NCI-H2227 (cell line): ENCODE data around the gene RNF114.
"Not testable (repeated sequence)": the region's sequence is repeated elsewhere in the genome, so short reads cannot be mapped to it uniquely, and the experiment has no call there.

Source experiments
- DNase-seq: peaks from one replicate; lab custom pipeline; 2025; ENCODE audit not compliant: unreplicated experiment; lab: John Stamatoyannopoulos, UW

The RNF114 gene, protein sequence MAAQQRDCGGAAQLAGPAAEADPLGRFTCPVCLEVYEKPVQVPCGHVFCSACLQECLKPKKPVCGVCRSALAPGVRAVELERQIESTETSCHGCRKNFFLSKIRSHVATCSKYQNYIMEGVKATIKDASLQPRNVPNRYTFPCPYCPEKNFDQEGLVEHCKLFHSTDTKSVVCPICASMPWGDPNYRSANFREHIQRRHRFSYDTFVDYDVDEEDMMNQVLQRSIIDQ

DNA sequence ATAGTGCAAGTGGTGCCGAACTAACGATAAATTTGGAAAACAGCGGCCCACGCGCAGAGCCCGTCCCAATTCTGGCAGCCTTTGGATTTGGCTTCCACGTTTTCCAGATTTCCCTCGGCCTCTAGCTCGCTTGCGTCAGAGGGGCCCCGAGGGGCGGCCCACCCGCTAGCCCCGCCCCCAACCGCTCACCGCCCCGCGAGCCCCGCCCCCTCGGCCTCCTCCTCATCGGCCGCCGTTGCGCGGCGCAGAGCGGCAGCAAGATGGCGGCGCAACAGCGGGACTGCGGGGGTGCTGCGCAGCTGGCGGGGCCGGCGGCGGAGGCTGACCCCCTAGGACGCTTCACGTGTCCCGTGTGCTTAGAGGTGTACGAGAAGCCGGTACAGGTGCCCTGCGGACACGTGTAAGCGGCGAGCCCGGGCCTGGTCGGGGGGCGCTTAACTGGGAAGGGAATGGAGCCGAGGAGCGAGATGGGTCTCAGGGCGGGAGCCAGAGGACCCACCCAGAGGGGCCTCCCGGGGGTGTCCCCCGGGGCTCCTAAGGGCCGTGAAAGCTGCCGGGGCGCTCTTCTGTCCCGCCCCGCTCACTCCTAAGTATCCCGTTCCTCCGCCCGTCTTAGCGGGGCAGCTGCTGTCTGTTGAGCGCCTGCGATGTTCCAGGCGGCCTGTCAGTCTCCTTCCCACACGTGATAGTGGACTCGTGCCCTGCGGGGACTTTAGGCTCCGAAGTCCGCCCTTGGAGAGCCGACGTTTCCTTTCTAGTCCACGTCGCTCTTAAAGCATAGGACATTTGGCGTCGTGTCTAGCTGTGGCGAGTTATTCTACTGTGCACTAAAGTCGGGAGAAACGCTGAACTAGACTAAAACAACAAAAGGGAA lies at the start of gene RNF114:
RNF114 (plus strand) TSS at position 245 of the 874 bp plus-strand sequence; CDS start at position 261, 16 bp downstream.
- DNase-seq: peak; percentile 96

DNA sequence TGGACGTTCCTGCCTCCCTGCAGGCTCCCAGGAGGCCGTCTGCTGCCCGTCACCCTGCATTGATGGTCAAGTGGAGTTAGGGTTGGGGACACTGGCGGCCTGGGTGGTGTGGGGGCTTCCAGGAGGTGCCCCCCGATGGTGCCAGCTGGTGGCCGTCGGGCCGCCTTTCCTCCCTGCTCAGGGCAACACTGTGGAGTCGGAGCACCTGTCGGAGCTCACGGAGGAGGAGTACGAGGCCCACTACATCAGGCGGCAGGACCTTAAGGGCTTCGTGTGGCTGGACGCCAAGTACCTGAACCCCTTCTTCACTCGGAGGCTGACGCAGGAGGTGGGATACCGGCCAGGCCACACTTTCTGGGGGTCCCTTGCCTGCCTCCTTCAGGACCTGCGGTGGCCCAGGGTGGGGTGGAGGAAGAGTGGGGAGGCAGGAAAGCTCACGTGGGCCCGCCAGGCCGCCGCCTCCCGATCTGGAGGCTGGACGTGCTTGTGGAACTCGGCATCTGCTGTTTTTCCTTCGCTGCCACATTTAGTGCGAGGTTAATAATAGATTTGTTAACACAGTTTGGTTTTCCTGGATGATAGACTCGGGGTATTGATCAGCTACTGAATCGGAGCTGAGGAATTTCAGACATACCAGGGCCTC lies 49.5 kb upstream of the RNF114 start:
- no peak for DNase-seq

DNA sequence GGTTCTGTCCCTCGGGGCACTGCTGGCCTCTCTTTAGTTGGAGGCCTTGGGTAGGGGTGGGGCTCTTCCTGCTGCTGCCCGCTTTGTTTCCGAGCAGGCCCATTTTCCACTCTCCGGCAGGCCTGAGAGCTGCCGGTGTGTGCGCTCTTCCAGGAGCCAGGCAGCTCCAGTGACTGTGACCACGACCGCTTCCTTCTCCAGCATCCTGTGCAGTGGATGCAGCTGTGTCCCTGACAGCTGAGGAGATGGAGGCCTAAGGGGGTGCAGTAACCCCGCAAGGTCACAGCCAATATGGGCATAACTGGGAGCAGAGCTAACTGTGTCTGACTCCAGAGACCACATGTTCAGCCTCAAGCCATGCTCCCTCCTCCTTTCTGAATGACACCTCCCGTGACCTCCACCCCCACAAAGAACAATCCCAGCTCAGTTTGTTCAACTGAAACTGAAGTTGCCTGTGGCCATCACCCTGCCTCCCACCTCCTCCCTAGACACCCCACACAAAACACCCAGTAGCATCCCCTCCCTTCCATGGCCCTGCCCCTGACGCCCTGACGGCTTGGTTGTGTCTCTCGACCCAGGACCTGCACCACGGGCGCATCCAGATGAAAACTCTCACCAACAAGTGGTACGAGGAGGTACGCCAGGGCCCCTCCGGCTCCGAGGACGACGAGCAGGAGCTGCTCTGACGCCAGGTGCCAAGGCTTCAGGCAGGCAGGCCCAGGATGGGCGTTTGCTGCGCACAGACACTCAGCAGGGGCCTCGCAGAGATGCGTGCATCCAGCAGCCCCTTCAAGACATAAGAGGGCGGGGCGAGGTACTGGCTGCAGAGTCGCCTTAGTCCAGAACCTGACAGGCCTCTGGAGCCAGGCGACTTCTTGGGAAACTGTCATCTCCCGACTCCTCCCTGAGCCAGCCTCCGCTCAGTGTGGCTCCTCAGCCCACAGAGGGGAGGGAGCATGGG lies 48.7 kb upstream of the RNF114 start:
- DNase-seq: peak; percentile 30

DNA sequence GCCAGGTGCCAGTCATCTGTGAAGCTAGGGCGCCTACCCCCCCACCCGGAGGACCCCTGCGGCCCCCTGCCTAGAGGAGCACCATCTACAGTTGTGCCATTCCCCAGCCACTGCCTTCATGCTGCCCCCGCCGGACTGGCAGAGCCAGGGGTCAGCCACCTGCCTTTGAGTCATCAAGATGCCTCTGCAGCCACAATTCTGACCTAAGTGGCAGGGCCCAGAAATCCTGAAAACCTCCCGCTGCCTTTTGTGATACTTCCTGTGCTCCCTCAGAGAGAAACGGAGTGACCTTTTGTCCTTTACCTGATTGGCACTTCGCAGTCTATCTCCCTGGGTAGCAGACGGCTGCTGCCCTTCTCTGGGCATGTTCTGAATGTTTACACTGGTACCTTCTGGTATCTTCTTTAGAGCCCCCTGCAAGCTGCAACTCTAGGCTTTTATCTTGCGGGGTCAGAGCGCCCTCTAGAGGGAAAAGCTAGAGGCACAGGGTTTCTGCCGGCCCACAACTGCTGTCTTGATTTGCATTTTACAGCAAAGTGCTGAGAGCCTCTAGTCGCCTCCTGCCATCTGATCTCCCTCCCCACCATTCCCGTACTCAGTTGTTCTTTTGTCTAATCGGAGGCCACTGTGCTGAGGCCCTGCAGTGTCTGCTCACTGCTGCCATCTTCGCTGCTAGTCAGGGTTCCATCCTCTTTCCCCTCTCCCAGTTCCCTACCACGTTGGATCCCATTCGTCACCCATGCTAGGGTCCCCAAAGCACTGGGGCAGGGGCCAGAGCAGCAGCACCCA lies 47.8 kb upstream of the RNF114 start:
- peak; percentile 86 for DNase-seq

DNA sequence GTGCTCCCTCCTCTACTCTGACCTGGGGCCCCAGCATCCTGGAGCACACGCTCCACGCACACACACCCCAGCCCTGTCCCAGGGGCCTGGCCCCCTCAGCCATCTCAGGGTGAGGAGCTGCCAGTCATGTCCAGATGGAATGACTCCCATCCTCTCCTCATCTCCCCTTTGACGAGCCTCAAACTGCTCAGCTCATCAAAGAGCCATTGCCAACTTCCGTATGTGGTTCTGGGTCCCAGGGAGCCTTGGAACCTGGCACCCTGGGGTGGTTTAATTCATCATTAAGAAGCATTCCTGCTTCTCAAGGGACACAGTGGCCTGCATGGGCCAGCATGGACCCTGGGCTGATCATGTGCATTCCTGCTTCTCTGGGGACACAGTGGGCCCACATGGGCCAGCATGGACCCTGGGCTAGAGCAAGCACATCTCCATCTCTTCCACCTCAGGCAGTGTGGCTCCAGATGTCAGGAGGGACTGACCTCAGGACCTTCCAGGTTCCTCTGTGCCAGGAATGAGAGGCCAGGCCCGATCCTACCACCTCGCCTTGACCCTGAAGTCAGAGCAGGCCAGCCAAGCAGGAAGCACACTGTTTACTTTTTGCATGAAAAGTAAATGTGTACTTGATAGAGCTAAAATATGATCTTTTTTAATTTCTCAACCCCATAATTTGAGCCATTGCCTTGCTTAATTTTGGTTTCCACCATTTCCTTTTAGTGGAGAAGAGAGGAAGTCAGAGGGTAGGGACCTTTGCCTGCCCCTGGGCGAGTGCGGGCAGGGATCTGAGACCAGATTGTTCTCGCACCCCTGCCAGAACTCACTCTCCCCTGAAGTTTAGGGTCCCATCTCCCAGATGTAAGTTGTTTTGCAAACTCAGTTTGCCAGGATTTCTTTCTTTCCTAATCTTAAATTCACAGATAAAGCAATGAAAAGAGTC lies 46.9 kb upstream of the RNF114 start:
- DNase-seq: no peak

DNA sequence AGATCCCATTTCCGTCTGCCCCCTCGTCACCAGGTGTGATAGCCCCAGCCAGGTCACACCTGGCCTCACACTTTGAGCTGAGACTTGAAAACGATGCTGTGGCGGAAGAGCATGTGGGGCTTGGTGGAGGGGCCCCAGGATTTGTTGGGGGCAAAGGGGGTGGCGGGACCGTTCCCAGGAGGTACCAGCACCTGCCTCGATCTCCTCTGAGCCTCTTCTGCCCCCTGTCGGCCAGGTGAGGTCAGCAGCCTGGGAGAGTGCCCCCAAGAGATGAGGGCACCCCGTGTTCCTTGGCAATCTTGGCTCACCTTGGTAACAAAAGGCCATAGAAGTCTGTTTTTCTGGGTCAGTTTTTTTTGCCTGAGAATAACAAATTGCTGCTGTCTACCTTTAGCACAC lies 46.3 kb upstream of the RNF114 start:
- no peak for DNase-seq

DNA sequence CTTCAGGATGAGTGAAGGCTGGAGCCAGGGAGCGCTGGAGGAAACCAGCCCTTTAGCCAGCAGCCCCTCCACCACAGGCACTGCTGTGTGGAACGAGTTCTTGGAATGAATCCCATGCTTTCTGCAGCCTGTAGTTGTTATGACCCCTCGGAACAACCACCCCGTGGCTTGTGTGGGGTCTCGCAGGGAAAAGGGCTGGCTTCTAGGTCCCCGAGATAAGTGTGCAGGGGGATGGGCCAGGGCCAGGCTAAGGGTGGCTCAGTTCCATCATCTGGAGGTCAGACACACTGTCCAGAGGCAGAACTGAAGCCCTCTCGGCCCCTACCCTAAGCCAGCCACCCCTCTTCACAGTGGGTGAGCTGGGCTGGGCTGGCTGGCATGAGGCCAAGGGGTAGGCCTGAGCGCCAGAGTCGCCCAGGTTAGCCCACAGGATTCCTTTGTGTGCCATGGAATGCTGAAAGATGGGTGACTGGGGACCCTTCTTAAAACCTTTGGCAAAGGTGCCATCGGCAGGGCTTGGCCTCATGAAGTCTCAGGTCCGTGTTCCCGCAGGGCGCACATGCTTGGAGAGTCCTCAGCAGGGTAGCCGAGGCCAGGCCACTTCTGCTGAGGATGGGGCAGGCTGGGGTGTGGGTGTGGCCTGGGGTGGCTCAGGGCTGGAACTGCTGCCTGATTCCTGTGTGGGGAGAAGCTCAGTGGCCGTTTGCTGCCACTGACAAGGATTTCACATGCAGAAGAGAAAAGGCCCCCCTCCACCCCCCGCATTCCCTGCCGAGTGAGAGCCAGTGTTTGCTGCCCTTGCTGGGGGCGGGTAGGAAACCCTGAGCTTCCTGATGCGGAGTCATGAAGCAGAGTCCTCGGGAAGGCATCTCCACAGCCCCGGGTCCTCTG lies 45.5 kb upstream of the RNF114 start:
- DNase-seq: peak; percentile 67

DNA sequence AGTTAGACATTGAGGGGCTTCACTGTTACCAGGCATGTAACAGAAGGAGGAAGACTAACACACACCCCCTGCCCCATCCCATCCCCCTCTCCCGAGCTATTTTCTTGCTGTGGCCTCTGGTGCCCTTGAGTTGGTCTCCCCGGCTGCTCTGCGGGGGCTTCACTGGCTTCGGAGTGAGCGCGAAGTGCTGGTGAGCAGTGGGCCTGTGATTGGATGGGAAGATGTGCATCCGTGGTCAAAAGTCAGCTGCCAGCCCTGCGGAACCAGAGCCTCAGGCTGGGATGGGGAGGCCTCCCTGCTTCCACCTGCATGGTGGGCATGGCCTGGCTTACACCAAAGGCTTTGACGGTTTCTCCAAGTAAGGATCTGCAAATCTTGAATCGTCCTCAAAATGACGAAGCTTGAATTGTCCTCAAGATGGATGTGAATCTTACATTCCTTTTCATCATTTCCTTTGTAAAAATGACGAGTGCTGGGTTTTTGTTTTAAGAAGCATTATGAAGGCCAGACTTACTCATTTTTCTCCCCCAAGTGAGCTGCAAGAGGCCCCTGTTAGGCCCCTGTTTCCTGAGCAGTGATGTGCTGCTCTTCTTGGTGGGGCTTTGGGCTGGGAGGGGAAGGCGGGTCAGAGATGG lies 44.6 kb upstream of the RNF114 start:
- DNase-seq: peak; percentile 57

DNA sequence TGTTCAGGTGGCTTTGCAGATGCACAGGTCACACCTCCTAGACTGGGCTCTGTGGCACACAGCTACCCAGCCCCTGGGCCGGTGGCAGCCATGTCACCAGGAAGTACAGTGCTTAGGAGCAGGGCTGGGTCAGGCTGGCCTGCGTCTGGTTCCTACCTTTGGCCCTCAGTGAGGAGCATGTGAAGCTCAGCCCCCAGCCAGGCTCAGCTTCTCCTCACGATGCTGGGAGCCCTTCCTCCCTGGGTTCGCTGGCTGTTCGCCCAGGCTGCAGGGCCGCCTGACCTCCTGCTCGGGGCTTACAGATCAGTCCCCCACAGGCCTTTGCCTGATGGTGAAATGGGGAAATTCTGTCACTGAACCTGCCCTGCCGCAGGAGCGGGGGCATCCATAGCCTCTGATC lies 43.9 kb upstream of the RNF114 start:
- DNase-seq: no peak

DNA sequence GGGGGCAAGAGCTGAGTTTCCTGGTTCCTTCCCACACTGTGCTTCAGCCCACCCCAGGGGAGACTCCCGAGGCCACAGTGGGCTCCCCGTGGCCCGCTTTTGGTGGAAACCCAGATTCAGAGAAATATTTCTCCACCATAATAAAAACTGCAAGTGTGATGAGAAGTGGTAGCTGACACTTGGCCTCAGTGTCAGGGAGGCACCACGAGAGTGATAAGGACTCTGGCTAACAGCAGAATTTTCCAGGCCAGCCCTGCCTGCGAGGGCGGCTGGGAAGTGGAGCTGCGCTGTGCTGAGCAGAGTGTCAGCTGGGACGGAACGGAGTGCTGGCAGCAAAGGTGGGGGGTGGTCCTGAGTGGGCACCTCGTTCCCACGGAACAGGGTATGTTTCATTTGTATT lies 43.4 kb upstream of the RNF114 start:
- DNase-seq: no peak

DNA sequence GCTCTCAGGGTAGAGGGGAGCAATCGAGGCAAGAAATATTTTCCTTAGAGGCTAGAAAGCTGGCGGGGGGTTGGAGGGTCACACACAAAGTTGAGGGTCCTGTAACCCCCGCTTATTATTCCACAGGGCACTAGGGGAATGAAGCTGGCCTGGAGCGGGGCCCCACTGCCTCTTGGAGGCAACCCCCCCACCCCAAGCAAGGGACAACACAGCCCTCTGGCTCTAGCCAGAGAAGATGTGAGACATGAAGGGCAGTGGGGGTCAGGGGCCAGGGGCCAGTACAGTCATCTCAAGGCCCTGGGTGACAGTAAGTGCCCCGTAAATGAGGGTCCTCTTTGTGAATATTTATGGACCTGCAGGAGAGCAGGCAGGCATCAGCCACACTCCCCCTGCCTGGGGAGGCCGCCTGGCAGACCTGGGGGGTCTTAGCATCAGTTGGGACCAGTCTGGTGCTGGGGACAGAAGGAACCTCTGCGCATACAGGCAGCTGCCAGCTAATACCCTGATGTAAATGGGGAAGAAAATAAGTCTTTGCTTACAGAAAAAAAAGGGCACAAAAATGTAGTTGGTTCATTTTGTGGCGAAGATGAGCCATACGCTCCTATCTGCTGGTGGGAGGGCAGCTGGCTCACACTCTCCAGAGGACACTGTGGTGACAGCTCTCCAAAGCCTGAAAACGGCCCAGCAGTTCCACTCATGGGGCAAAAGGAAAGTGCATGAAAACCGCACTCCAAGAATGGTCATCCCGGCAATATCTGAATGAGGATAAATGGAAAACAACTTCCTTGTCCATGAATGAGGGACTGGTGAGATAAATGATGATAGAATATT lies 42.7 kb upstream of the RNF114 start:
- DNase-seq: no peak

DNA sequence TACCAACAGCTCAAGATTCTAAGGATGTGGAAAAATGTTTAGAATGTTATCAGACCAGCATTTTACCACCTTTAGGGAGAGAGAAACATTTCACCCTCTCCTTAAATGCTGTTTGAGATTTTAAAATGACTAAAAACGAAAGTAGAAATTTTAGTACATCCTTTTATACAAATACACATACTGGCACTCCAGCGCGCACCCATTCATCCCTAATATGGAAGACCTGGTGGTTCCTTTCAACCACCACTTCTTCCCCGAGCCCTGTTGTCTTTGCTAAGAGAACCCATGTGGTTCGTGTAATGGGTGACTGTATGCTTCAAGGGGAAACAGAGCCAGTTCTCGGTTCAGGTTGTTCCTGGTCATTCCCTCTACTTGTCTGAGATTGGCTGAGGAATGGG lies 42.1 kb upstream of the RNF114 start:
- DNase-seq: no peak

DNA sequence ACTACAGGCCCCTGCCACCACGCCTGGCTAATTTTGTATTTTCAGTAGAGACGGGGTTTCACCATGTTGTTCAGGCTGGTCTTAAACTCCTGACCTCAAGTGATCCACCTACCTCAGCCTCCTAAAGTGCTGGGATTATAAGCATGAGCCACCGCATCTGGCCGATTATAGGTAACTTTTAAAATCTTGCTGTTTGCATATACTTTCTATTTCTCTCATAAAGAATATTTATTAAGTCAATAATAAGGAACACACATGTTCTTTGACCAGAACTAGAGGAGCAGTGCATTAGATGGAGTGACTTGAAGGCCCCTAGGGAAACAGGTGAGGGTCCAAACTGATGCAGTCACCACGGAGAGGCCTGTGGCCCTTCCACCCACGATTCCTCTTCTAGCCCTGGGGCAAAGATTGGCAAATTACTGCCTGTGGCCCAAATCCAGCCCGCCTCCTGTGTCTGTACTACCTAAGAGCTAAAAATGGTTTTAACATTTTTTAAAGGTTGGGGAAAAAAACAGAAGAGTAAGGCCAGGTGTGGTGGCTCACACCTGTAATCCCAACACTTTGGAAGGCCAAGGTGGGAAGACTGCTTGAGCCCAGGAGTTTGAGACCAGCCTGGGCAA lies 40.6 kb upstream of the RNF114 start:
- not testable (repeated sequence) for DNase-seq

DNA sequence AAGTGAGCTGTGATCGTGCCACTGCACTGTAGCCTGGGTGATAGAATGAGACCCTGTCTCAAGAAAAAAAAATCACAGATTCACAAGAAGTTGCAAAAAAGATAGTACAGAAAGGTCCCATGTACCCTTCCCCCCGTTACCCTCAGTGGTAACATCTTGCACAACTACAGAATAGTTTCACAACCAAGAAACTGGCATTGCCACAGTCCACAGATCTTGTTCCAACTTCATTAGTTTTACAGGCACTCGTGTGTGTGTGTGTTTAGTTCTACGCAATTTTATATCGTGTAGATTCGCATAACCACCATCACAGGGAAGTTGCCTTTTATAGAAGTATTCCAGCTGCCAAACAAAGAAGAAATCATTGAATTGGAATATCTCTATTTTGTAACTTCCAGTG lies 40.0 kb upstream of the RNF114 start:
- DNase-seq: no peak

DNA sequence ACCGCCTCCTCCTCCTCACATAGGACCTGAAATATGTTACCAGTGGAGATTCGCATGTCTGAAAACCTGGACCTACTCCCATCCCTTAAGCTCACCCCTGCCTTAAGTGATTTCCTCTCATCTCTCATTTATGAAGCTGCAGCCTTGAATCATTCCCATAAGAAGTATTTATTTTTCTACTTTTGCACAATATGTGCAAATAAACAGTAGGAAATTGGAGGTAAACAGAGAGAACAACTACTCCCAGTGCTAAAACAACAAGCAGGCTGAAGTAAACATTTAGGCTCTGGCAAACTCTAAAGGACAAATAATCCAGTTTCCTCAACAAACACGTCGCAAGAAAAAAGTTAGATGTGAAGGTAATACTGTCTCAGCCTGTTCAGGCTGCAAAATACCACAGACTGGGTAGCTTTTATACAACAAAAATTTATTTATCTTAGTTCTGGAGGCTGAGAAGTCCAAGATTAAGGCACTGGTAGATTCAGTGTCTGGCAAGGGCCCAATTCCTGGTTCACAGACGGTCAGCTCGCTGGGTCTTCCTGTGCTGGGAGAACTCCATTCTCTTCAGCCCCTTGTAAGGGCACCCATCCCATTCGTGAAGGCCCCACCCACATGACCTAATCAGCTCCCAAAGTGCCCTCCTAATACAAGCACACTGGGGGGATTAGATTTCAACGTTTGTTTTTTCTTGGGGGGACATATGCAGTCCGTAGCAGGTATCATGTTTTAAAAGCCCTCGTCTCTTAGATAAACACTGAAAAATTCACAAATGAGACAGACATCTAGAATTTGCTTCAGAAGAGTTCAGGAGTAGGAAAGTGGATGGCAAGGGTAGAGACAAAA lies 36.4 kb upstream of the RNF114 start:
- DNase-seq: no peak
